NCI-H226 (cell line): ENCODE results near the gene GFRA4.
"Not testable (repeated sequence)": the region's sequence is repeated elsewhere in the genome, so short reads cannot be mapped to it uniquely, and the experiment has no call there.

ENCODE experiments used
- DNase-seq: peaks from one replicate; pipeline ENCODE4 v3.0.0-alpha.2; 2015

Gene GFRA4

DNA sequence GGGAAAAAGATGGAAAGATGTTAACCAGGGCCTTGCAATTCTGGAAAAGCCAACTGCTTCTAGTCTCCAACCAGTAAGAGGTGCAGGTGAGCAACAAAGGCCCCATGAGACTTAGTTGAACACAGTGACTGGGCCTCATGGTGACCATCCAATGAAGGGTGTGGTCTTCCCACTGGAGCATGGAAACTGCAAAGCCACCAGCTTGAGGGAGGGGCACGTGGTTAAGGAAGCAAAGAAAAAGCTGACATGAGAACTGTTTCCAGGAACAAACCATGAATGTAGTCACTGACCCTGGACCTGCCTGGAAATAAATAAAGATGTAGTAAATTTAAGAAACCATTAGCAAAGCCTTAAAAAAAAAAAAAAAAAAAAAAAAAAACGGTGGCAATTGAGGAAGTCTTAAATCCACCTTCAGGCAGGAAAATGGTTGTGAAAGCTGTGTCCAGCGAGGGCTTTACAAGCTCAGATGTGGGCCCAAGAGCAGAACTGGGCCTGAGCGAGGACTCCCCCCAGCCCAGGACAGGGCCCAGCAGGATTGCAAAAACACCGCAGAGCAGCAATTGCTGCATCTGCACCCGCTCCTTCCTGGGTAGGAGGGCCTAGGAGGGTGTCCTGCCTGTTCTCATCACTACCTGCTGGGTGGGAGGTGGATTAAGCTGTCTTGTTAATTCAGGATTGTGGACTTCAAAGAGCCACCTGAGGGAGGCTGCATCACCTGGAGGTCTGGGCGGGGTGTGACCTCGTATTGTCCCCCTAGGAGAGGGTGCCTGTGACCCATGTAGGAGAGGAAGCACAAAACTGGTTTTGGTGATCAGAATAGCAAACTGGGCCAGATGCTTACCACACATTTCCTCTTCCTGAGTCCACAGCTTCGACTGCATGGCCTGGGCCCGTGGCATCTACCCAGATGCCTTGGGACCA is 10.3 kb downstream of the GFRA4 start:
- DNase-seq = no peak

DNA sequence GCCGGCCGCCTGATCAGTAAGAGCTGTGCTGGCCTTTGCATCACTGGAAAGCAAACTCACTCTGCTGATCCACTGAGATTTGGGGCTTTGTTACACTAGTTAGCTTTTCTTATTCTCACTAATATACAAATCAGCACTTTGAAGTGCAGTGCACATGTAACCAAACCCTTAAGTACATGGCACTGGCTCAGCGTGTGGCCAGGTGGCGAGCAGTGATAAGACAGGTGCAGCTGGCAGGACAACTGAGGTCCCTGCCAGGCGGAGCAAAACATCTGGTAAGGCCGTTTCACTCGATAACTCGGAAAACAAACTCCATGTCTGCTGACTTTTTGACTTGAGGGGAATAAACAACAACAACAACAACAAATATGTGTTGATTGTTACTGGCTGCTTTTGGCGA is 11.0 kb downstream of the GFRA4 start:
- DNase-seq = no peak

DNA sequence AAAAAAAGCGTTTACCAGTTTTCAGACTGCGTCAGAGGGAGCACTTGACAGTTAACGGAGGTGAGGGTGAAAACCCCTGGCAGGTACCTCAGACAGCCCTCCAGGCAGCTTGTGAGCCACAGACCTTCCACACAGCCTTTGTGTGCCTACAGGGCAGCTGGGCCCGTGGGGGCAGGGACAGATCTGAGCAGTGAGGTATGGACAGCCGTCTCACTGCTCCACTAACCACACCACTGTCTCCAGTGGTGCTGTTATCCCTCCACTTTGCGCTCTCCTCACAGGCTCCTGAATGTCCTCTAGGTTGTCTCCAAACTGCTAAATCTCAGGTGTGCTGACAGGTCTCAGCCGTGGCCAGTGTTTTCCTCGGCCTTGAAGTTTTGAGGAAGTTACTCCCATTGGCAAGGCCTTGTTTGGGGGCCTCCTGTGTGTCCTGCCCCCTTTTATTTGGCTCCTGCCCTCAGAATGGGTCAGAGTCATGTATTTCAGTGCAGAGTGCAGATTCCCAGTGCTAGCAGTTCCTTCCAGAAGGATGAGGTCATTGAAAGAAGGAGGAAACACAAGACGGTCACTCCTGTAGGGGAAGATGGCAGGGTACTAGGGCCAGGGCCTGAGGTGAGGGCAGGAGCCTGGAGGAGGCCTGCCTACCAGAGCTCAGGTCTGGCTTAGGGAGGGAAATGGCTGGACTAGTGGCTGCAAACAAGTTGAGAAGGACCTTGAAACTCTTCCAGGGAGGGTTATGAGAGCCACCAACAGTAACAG is 11.8 kb downstream of the GFRA4 start:
- DNase-seq = no peak

DNA sequence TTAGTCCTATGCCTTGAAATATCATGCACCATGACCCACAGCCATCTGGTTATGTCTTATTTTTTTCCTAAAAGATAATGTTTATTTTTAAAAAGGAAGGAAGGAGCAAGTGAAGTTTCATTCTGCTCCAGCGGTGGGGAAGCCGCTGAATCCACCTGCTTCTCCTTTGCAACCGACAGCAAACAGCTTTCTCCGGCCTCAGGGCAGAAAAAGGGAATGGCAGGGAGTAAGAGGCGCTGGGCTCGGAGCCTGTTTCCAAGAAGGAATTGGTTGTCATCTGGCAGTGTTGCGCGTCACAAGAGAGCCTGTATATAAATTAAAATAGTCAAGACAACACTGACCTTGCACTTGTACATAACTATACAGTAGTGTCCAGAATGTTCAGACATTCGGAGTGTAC is 14.2 kb downstream of the GFRA4 start:
- DNase-seq = no peak

DNA sequence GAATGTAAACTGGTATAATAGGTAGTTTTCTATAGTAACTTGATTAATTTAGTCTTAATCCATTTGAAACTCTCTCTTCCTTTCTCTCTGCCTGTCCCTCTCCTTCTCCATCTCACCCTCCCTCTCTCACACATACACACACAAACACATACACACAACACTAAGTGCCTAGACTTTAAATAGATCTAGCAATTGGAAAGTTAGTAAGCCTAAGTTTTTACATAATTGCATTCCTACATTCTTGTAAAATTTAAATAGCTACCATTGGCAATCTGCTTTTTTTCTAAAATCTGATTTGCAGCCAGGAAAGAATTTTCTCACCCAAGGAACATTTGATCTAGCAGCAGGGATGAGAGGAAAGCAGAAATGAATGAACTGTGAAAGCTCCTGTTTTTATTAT is 15.7 kb downstream of the GFRA4 start:
- DNase-seq = no peak

DNA sequence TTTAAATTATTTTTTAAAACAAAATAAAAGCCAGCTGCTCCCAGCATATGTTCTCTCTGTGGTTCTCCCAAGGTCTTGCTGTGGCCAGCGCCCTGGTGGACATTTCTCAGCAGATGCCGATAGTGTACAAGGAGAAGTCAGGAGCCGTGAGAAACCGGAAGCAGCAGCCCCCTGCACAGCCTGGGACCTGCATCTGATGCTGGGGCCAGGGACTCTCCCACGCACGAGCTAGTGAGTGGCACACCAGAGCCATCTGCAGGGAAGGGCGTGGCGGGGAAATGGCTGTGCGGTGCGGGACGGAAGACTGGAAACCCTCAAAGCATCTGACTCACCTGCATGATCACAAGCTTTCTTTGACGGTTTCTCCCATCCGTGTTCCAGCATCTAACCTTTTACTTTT is 16.5 kb downstream of the GFRA4 start:
- DNase-seq = no peak

DNA sequence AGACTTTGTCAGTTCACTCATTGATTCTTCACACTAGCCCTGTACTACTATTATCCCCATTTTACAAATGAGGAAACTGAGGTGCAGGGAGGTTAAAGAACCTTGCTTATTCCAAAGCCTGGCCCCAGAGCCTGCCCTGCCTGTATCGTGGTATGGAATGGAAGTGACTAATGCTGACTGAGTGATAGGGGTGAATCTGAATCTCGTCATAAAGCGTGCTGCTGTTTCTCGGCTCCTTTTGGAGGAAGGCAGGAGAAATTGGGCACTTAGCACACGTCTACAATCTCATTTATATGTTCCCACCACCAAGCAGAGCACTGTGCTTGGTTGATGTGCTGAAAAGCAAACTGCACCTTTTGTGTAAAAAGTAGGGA is 17.1 kb downstream of the GFRA4 start:
- DNase-seq = no peak

DNA sequence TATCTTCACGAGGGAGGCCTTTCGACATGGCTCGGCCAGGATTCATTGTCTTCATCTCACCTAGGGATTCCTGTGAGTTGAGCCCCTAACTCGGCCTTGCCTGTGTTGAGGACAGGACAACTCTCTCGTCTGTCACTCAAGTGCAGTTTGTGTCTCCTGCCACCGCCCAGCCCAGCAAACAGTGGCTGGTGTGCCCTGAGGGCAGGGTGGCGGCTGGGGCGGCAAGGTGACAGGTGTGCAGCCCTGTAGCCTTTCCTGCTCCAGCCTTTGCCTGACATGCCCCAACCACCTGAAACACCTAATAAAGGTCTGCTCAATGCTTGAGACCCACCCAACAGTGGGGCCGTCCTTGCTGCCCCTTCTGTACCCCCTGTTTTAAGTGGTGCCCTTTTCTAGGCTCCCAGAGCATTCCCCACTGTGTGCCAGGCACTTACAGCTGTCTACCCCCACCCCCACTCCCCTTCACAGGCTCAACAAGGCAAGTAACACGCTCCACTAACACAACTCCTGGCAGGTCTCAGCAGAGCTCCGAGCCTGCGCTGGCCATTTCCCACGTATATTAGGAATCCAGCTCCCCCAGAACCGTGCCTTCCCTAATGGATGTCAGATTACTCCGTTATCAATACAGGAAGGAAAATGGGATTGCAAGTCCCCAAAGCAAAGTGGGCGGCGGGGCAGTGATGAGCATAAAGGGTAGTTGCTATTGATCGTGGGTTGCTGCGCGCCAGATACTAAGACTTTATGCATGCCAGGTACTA is 17.7 kb downstream of the GFRA4 start:
- DNase-seq = no peak

DNA sequence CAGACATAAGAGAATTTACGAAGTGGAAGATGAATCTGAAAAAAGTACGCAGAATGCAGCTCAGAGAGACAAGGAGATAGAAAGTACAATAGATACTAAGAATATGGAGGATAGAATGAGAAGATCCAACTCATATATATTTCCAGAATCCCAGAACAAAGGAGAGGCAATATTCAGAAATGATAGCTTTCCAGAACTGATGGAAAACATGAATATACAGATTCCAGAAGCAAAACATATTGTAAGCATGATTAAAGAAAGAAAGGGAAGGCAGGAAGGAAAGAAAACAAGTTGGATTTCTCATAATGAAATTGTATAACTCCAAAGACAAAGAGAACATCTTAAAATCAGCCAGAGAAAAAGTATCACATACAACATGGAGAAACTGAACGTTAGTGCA is 22.9 kb downstream of the GFRA4 start:
- no peak for DNase-seq

DNA sequence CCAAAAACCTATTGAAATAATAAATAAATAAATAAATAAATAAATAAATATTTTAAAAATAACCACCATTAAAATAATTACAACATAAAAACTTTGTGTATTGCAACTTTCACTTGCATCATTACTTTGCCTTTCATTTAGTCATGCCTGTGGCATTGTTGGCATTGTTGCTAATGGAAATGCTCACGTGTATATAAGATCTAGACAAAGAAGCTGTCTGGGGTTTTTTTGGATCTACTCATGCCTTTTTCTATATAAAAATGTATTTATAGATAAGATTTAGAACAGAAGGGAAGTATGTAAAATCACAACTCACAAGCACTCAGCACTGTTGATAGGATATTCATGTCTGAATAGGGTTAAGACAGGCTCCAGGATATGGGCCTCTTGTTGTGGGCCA is 27.9 kb downstream of the GFRA4 start:
- no peak for DNase-seq

DNA sequence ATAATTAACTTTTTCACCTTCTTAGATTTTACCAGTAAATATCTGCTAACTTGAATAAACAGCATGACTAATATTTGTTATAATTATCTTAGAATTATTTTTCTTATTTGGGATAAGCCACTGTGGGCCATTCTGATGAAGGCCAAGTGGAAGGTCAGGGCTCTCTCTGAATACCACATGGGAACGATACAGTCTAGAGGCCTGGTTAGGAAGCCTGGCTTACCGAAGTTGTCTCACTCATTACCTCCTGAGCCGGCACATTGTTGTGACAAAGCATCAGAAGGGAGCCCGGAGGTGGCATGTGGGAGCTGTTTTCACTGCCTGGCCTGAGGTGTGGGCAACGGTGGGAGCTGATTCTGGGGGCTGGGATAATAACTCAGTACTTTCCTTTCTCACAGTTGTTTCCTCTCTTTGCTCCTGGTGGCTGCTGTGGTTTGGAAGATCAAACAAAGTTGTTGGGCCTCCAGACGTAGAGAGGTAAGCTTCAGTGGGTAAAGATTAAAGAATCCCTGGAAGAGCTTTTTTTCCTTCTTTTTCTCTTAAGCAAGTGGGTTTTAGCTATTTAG is 29.2 kb downstream of the GFRA4 start:
- no peak for DNase-seq

DNA sequence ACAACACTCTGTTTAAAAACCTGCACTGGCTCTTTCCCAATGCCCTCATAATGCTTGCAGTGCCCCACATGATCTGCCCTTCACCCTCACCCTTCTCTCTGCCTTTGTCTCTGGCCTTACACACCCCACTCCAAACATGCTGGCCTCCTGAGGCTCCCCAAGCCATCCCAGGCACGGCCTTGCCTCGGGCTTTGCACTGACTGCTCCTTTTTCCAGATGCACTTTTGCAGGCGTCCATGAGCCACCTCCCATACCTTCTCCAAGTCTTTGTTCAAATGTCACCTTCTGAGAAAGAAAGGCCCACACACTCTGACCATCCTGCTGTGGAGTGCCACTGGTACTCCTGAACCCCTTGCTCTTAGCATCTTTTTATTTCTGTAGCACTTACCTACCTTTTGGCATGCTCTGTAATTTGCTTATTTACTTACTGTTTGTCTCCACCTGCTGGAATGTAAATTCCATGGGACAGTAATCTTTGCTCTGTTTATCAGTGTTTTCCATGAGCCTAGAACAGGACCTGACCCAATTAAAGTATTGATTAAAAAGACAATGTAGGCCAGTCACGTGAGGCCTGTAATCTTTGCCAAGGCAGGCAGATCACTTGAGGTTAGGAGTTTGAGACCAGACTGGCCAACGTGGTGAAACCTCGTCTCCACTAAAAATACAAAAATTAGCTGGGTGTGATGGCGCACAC is 30.7 kb downstream of the GFRA4 start:
- no peak for DNase-seq

DNA sequence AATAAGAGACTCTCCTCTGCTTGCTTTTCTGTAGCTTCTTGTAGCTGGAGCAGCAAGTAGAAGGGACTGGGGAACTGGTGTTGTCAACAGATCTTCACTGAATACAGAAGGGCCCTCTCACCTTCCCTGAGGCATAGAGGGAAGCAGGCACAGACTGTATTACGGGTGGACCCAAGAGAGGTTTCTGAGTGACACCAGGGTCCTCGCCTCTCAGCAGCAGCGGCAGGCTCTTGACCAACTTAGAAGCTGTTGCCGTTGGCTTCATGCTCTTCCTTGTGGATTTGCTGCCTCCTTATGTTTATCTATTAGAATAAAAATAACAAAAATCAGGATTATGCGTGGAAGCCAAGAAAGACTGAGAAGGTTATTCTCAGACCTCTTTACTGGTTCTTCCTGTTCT is 31.7 kb downstream of the GFRA4 start:
- no peak for DNase-seq

DNA sequence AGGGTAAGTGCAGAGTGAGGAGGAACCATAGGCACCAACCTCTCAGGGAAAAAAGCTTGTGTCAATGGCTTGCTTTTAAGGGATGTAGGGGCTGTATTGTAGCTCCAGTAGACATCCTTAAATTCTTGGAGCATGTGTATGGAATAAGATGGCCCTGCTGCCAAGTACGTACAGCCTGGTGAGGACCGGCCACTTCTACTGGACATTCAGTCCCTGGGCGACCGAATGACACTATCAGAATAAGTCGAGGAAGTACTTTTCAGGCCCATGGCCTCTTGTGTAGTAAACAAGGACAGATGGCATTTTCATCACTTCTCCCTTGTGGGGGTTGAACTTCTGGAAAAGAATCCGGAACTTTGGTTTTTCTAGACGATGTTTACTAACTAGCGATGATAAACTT is 32.8 kb downstream of the GFRA4 start:
- no peak for DNase-seq

DNA sequence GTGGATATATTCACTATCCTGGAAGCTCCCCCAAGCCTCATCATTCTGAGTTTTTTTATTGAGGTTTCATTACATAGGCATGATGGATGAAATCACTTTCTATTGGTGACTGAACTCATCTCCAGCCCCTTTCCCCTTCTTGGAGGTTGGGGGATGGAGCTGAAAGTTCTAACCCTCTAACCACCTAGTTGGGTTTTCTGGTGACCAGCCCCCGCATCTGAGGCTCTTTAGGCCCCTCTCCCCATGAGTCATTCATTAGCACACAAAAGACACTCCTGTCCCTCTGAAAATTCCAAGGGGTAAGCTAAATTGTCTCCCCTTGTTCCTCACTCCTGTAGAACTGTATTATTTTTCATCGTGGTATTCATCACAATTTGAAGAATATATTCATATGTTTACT is 33.3 kb downstream of the GFRA4 start:
- DNase-seq = no peak

DNA sequence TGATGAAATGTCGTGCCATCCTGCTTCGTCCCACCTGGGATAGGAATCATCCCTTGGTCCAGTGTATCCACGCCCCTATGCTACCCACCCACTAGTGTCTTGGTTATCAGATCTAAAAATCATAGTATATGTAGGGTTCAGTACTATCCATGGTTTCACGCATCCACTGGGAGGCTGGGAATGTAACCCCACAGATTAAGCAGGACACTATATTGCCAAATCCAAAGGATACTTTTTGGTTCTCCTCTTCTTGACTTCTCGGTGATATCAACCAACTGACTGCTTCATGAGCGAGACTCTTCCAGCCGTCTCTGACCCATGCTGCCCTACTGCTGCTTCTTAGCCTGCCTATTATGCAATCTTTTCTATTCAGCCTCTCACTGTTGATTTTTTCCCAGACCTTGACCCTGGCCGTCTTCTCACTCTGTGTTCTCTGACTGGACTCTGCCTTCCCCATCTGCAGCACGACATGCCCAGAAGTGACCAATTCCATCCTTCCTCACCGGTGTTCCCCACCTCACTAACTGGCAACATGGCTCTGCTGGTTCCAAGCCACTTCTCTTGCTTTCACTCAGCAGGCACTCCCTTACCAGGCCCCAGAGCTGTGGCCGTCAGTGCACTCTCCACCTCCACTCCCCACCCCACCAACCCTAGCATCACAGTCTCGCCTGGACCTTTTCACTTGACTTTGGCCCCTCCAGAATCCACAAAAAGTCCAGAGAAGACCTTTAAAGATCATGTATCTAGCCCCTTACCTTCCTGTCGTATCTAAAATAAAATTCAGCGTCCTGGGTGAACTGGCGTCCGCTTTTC is 34.5 kb downstream of the GFRA4 start:
- no peak for DNase-seq

DNA sequence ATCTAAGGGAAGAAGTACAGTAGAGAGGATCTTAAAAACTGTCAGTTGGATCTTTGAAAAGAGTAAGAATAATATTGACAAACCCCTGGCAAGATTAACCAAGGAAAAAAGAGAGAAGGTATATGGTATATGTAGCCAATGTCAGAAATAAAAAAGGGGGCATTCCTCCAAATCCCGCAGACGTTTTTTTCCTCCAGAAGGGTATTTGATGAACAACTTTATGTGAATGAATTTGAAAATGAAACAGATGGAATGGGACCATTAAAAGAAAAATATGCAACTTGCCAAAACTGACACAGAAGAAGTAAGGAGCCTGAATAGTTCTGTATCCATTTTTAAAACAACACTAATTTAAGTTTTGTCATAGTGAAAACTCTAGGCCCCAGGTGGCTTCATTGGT is 35.7 kb downstream of the GFRA4 start:
- DNase-seq = no peak

DNA sequence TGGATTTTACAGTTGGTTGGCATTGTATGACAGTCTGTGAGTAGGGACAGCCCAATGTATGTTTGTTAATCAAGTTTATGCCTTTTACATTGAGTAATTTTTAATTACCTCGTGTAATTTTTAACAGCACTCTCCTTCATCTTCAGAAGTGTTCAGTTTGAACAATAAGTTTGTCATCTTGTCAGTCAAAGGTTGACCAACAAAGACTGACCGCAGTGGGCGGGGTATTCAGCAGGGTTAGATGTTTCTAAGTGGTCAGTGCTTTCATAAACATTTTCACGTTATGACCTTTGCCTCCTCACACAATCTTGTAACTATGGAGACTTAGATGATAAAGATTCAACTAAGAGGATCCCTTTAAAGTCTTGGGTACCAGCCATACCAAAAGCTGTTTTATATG is 40.8 kb downstream of the GFRA4 start:
- no peak for DNase-seq

DNA sequence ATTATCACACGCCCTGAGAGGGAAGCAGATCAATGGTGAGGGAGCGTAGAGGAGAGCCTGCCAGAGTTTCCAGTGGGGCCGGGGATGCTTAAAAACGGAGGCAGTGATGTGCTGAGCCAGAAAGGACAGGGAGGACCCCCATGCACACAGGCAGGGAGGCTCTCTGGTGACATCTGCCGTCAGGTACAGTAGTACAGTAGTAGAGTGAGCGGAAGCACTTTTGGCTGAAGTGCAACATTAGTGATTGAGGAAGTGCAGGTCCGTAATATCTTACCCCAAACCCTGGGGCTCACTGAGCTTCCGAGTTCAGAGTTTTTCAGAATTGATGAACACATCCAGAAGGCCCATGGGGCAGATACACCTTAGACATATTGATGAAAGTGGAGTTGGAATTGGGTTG is 42.1 kb downstream of the GFRA4 start:
- DNase-seq = no peak

DNA sequence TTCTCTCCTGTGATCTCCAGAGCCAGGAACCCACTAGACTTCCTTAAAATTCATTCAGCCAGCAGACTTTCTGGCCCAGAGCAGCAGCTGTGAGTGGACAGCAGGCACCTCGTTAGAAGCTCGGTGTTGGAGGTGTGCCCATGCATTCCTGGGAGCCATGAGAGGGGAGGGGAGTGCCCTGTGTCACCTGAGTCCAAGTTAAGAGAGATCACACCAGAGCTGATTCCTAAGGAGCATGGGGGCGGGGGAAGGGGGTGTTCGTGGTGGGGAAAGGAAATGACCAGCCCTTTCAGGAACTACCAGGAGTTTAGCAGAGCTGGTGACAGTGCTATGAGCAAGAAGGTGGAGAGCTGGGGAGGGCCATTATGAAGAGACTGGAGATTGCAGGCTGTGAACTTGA is 46.9 kb downstream of the GFRA4 start:
- DNase-seq = no peak

DNA sequence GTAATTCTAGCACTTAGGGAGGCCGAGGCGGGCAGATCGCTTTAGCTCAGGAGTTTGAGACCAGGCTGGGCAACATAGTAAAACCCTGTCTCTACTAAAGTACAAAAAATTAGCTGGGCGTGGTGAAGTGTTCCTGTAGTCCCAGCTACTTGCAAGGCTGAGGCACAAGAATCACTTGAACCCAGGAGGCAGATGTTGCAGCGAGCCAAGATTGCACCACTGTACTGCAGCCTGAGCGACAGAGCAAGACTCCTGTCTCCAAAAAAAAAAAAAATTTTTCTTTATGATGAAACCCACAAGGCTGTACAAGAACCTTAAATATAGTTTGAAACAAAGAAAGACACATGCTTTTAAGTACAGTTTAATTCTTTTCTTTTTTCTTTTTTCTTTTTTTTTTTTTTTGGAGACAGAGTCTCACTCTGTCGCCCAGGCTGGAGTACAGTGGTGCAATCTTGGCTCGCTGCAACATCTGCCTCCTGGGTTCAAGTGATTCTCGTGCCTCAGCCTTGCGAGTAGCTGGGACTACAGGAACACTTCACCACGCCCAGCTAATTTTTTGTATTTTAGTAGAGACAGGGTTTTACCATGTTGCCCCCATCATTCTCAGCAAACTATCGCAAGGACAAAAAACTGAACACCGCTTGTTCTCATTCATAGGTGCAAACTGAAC is 47.9 kb downstream of the GFRA4 start:
- not testable (repeated sequence) for DNase-seq
